Bronchial epithelial cell (primary cell): ENCODE measurements around the gene FAM199X. TPM values are rescaled to one million over a fixed set of nuclear protein-coding genes. Genes with fewer than 3 reads are reported as not detected.
"Not testable (repeated sequence)": the region's sequence is repeated elsewhere in the genome, so short reads cannot be mapped to it uniquely, and the experiment has no call there.

Source experiments
- DNase-seq: peaks from one replicate; pipeline ENCODE4 v3.0.0-alpha.2; 2010; ENCODE audit warnings: low read depth
- FAIRE-seq: peaks from 2 replicates; lab custom pipeline; 2011; peaks lifted over from hg19 to GRCh38; lab: Jason Lieb, UNC
- H3K27me3 ChIP-seq: 2 replicates; pipeline ENCODE4 v1.5.1; 2011; ENCODE audit warnings: low read length; ENCODE audit not compliant: control insufficient read depth, insufficient read depth
- H3K36me3 ChIP-seq: 2 replicates; pipeline ENCODE4 v1.5.1; 2011; ENCODE audit warnings: low read length; ENCODE audit not compliant: control insufficient read depth, insufficient read depth
- H3K4me3 ChIP-seq: 2 replicates; pipeline ENCODE4 v1.5.1; 2011; ENCODE audit warnings: mild to moderate bottlenecking, low read depth, low read length, control low read depth
- CTCF ChIP-seq: IDR thresholded peaks from 2 replicates; pipeline ENCODE4 v1.5.1; 2011; ENCODE audit warnings: mild to moderate bottlenecking, moderate library complexity, low read length, control low read depth, inconsistent platforms; ENCODE audit not compliant: insufficient read depth, severe bottlenecking
- total RNA-seq: library from RNA; depleted of rRNA; stranded (reverse); fragments of >200 nt; gene quantifications from 2 replicates; pipeline ENCODE4 v1.2.1, GENCODE V29; 2014

The FAM199X gene
- total RNA-seq, 1 donor from 2014 or later = 31.9 TPM

GRCh38 chrX:104193485-104193884 lies 27.2 kb downstream of the FAM199X start:
- H3K27me3 ChIP-seq = no peaks in the 10 kb centered on the region
- DNase-seq (peak; percentile 65), FAIRE-seq (no peak)
- no peak for TF ChIP-seq CTCF
- H3K4me3 ChIP-seq = no peak overlapping the region
- no peaks in the 10 kb centered on the region for H3K36me3 ChIP-seq

GRCh38 chrX:104195013-104195412 lies 28.8 kb downstream of the FAM199X start:
- DNase-seq = no peak
- H3K4me3 ChIP-seq = no peak overlapping the region
- FAIRE-seq = no peak
- no peak for TF ChIP-seq CTCF
- no peaks in the 10 kb centered on the region for H3K27me3 ChIP-seq
- no peaks in the 10 kb centered on the region for H3K36me3 ChIP-seq

- H3K36me3 ChIP-seq = no peaks in the 10 kb centered on the region
- no peaks in the 10 kb centered on the region for H3K27me3 ChIP-seq
- DNase-seq = peak; percentile 17
- TF ChIP-seq CTCF = peak; percentile 56
- no peak overlapping the region for H3K4me3 ChIP-seq
- no peak for FAIRE-seq
These were observed 29.3 kb downstream of the FAM199X start for GRCh38 chrX:104195489-104196084.

DNA sequence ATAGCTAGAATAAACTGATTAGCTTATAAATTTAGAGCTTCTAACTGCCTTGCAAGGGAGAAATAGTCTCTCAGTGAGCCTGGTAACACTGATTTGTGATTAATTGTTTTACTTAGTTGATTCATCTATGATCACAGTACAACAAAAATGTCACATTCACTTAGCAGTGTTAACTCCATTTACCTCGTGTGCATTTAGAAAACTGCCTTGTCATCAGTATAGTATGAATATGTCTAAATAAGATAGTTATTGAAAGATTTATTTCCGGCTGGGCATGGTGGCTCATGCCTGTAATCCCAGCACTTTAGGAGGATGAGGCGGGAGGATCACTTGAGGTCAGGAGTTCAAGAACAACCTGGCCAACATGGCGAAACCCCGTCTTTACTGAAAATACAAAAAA lies 39.3 kb downstream of the FAM199X start:
- no peak for FAIRE-seq

DNA sequence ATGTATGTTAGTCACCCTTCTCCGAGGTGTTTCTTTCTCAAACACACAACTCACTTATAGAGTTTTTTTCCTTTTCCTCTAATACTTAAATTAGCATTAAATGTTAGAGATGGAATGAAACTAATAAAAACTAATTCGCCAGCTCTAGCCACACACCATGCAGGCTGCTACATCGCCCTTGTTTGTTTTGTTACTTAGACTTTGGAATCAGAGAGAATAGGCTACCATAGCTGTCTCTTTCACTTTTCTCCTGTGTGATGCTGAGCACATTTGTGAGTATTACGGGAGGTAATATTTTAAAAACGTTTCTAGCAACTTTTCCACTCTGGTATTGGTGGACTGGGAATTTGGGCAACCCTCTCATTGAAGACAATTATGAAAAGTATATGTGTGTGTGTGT lies 44.9 kb downstream of the FAM199X start:
- Histone ChIP-seq H3K36me3 (no peaks in the 10 kb centered on the region), H3K27me3 (no peaks in the 10 kb centered on the region), H3K4me3 (no peak overlapping the region)
- FAIRE-seq (no peak), DNase-seq (no peak)
- TF ChIP-seq CTCF = no peak

More for the DNA sequence above, 39.3 kb downstream of the FAM199X start:
- no peak for TF ChIP-seq CTCF
- H3K4me3 ChIP-seq = no peak overlapping the region
- no peaks in the 10 kb centered on the region for H3K27me3 ChIP-seq
- H3K36me3 ChIP-seq = no peaks in the 10 kb centered on the region
- no peak for DNase-seq

GRCh38 chrX:104230060-104230459 lies 63.8 kb downstream of the FAM199X start:
- FAIRE-seq, H3K27me3 ChIP-seq, H3K4me3 ChIP-seq: not testable (repeated sequence)

More at GRCh38 chrX:104230060-104230459, 63.8 kb downstream of the FAM199X start:
- not testable (repeated sequence) for DNase-seq, H3K36me3 ChIP-seq

Other genes with a start within 250 kb of the FAM199X start
- 0.77 and 1.1 TPM in 2 replicates for gene TMSB15B, start 203.8 kb upstream of the FAM199X start, total RNA-seq
- gene H2BW1, start 152.7 kb upstream of the FAM199X start, total RNA-seq = not detected in 2 replicates
- gene H2BW2, start 126.5 kb upstream of the FAM199X start, total RNA-seq = not detected in 2 replicates
- 0.79 and 1.8 TPM in 2 replicates for gene TMSB15C, start 90.2 kb upstream of the FAM199X start, total RNA-seq
- gene ZCCHC18, start 53.9 kb upstream of the FAM199X start, total RNA-seq = not detected in 2 replicates
- gene SLC25A53, start 9.4 kb upstream of the FAM199X start, total RNA-seq = 4.2 and 7.0 TPM in 2 replicates
- gene ESX1, start 88.5 kb downstream of the FAM199X start, total RNA-seq = not detected in 2 replicates